ENCODE data around the gene SLC37A2. TPM values are rescaled to one million over a fixed set of nuclear protein-coding genes. Genes with fewer than 3 reads are reported as not detected.

SLC37A2 gene
- total and polyA plus RNA-seq, 2 of the 4 experiments (the other 2 are of a cell fraction): 0.72 to 1.1 TPM

- Histone ChIP-seq H2BK15ac (ENCODE audit: low read depth, low read length) (no peak overlapping the region), H2AFZ (replicated peaks; ENCODE audit: low read length, poor library complexity) (no peak overlapping the region), H3K27ac (ENCODE audit: insufficient read depth, low read length) (no peak overlapping the region), H3K14ac (replicated peaks; ENCODE audit: low read depth, low read length) (no peak overlapping the region), H2BK20ac (ENCODE audit: low read depth, low read length) (no peak overlapping the region), H2AK5ac (ENCODE audit: low read depth, low read length) (no peak overlapping the region), H3K4me3 (ENCODE audit: insufficient read depth, low read depth, low read length) (no peak overlapping the region), H3K9me1 (ENCODE audit: insufficient read depth, low read length) (no peaks in the 10 kb centered on the region), H3K9ac (ENCODE audit: low read depth, low read length) (no peak overlapping the region), H3K4me2 (ENCODE audit: low read depth, low read length) (no peak overlapping the region), H3K36me3 (ENCODE audit: control insufficient read depth, insufficient read depth, low read length) (no peaks in the 10 kb centered on the region), H3K9me3 (ENCODE audit: control insufficient read depth, insufficient read depth, low read length) (no peaks in the 10 kb centered on the region), H3K27me3 (ENCODE audit: control insufficient read depth, insufficient read depth, low read length) (peaks cover 8% of the 10 kb centered on the region), H3K79me1 (ENCODE audit: low read depth in 1 of 2, low read length in 2 of 2) (no peaks in the 10 kb centered on the region), H2BK120ac (ENCODE audit: low read depth, low read length) (no peak overlapping the region), H2BK5ac (ENCODE audit: low read depth, low read length, poor library complexity, severe bottlenecking) (no peak overlapping the region), H4K8ac (ENCODE audit: low read depth in 2 of 2, low read length in 2 of 2) (no peak overlapping the region), H4K91ac (ENCODE audit: insufficient read depth, low read depth, low read length) (no peak overlapping the region), H3K4me1 (ENCODE audit: control insufficient read depth, insufficient read depth, low read length) (no peaks in the 10 kb centered on the region; the same call in 1 of the 2 replicates), H3K18ac (ENCODE audit: low read depth, low read length) (no peak overlapping the region), H3K56ac (ENCODE audit: extremely low read depth, insufficient read depth, low read length) (no peak overlapping the region), H2AK9ac (replicated peaks; ENCODE audit: low read depth, low read length, poor library complexity) (no peak overlapping the region), H3K4ac (ENCODE audit: low read depth, low read length) (no peak overlapping the region), H4K20me1 (ENCODE audit: insufficient read depth, low read length) (no peaks in the 10 kb centered on the region), H4K5ac (ENCODE audit: low read depth, low read length) (no peak overlapping the region), H3K23ac (ENCODE audit: low read depth, low read length) (no peak overlapping the region)
- no CpG with 5 or more reads among the region's 8 CpGs for WGBS, 2 experiments (ENCODE audit: extremely low coverage in 2 of 2, insufficient read length in 1 of 2)
- DNase-seq (no peak), ATAC-seq (ENCODE audit: low read depth) (no peak)
- TF ChIP-seq MAFK (IDR thresholded peaks at IDR 0.05; ENCODE audit: low read depth, low read length): no peak
- in situ Hi-C loops (cut with MboI; ENCODE audit: low sequenced_read_pairs): no loop called here
- CTCF ChIA-PET: no interaction called here
- BruUV-seq (replicated peaks): no TSS peak
- intact Hi-C loops (cut with micrococcal nuclease): no loop called here
- POLR2A ChIA-PET (ENCODE audit: unreplicated experiment): no interaction called here
- dilution Hi-C loops (cut with HindIII; ENCODE audit: low sequenced_read_pairs, unreplicated experiment): no loop called here
Measured at GRCh38 chr11:125138966-125139365, 75.9 kb downstream of the SLC37A2 start.

Data from IMR-90 (cell line).